CD4-positive, alpha-beta T cell treated with Interleukin-6 for 4 hours (primary cell): ENCODE measurements around the gene BST2.

Experiments
- DNase-seq: peaks from one replicate; pipeline ENCODE4 v3.0.0-alpha.2; 2020; ENCODE audit warnings: mixed read lengths

Gene BST2

GRCh38 chr19:17419154-17419620, 13.8 kb upstream of the BST2 start:
- DNase-seq = no peak

GRCh38 chr19:17418710-17419109, 13.3 kb upstream of the BST2 start:
- no peak for DNase-seq

GRCh38 chr19:17415121-17415520, 9.7 kb upstream of the BST2 start:
- DNase-seq = no peak

DNA sequence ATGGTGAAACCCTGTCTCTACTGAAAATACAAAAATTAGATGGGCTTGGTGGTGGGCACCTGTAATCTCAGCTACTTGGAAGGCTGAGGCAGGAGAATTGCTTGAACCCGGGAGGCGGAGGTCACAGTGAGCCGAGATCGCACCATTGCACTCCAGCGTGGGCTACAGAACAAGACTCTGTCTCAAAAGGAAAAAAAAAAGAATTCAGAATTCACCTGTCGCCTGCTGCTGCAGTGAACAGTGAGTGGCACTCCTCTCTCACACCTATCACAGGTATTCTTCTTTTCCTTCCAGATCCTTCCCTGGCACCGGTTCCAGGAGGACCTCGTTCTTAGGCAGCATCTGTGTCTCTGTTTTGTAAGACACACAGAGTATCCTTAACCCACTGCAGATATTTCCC, 8.7 kb upstream of the BST2 start:
- no peak for DNase-seq

GRCh38 chr19:17411801-17412200, 6.4 kb upstream of the BST2 start:
- no peak for DNase-seq

DNA sequence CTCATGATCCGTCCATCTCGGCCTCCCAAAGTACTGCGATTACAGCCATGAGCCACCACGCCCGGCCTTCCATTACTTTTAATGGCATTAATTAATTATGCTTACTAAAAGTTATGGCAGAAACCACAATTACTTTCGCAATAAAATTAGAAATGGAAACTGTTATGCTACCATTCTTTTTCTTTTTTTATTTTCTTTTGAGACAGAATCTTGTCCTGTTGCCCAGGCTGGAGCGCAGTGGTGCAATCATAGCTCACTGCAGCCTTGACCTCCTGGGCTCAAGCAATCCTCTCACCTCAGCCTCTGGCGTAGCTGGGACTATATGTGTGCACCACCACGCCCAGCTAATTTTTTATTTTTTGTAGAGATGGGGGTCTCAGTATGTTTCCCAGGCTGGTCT, 4.6 kb upstream of the BST2 start:
- no peak for DNase-seq

DNA sequence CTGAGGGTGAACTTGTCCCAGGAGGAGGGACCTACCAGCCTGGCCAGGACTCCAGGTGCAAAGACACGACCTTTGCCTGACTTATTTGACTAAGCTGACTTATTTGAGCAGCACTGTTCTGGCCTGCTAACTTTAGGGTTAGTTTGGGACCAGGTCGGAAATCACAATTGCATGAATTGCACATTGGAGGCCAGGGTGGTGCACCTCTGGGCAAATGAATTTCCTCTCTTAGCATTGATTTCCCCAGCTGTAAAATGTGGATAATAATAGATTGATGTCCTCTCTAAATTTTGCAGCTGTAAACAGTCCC, 1.4 kb upstream of the BST2 start:
- DNase-seq = no peak

- peak; percentile 14 for DNase-seq
Observed at GRCh38 chr19:17406046-17406886, 836 bp upstream of the BST2 start.

GRCh38 chr19:17404621-17405249, 695 bp downstream of the BST2 start:
- DNase-seq = no peak

- DNase-seq = peak; percentile 19
Observed at GRCh38 chr19:17404015-17404414, 1.4 kb downstream of the BST2 start.

DNA sequence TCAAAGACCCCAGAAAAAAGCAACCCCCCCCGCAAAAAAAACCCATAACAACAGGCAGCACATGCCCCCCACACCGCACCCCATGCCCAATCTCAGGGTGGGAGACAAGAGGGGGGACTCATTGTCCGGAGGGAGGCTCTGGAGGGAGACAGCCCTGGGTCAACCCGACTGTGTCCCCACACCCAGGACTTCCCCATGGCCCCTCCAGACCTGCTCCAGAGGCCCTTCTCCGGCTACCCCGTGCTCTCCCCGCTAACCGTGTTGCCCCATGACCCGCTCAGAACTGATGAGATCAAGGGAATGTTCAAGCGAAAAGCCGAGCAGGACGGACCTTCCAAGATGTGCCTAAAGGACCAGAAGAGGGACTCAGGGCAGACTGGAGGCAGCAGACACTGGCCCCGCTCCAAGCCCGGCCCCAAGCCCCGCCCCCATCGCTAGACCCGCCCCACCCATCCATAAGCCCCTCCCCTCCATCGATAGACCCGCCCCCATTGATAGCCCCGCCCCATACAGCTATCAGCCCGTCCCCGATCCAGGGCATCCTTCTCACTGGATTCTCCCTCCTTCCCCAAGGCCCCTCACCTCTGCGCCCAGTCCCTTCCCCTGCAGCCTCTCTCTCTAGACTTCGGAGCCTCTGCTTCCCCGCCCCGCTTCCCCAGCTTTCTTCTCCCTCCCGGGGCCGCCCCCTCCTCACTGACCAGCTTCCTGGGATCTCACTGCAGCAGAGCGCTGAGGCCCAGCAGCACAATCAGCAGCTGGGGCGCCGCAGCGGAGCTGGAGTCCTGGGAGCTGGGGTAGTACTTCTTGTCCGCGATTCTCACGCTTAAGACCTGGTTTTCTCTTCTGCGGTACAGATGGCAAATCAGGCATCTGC, 2.2 kb downstream of the BST2 start:
- peak; percentile 36 for DNase-seq

GRCh38 chr19:17401628-17402027, 3.8 kb downstream of the BST2 start:
- DNase-seq = no peak

DNA sequence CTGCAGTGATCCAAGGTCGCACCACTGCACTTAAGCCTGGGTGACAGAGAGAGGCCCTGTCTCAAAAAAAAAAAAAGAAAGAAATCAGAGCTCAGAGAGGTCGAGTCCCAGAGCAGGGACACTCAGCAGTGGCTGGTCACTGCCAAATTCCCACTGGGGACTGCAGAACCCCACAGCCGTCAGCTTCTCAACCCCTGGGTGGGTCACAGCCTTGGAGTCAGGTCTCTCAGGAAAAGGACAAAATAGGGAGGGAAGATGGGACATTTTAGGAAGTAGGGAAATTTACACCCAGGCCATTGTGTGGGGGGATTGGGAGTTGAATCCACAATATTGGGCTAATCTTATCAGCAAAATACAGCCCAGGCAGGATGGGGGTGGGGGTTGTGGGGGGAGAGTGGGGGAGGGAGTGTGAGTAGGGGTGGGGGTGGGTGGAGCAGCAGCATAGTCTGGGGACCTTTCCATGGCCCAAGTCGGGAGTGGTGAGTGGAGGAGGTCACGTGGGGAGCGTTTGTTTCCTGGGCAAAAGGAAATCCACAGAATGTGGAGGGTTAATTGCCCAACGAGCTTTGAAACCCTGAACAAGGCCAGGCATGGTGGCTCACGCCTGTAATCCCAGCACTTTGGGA, 6.4 kb downstream of the BST2 start:
- no peak for DNase-seq

GRCh38 chr19:17394891-17395415, 10.5 kb downstream of the BST2 start:
- peak; percentile 86 for DNase-seq

DNA sequence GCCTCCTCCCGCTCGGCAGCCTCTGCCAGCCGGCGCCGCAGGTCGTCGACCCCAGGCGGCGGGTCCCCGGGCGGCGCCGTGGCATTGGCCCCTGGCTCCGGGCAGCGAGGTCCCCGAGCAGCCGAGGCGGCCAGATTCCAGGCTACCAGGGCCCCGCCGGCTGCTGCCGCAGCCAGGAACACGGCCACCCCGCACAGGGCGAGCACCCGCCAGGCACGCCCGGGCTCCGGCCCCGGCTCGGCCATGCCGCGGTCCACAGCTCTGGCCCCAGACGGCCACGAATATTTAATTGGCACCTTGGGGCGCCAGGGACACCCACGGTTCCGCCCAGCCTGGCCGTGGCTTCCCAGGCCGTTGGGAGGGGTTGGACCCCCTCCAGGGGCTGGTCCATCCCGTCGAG, 11.5 kb downstream of the BST2 start, which contains the start of gene CCDC194:
Gene CCDC194, minus strand, starts transcription at position 283 of the 400 bp plus-strand sequence. Its CDS starts 38 bp downstream, at position 245.
- DNase-seq = no peak

DNA sequence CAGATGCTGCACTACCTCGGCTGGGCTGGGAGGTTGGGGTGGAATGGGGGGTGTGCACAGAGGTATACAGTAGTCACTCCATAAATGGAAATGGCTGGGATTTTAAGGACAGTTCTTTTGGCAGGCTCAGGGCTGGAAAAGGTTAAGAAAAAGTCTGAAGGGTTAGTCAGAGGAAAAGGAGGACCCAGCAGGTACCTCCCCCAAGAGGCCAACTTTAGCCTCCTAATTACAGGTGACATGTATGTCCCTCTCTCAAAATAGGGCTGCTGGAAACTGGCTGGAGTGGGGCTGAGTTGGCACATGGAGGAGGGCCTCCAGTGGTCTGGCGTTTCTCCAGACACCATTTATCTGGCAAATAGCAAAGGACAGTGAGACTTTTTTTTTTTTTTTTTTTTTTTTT, 12.4 kb downstream of the BST2 start:
- DNase-seq = no peak

GRCh38 chr19:17391371-17392151, 13.9 kb downstream of the BST2 start:
- DNase-seq = peak; percentile 5

DNA sequence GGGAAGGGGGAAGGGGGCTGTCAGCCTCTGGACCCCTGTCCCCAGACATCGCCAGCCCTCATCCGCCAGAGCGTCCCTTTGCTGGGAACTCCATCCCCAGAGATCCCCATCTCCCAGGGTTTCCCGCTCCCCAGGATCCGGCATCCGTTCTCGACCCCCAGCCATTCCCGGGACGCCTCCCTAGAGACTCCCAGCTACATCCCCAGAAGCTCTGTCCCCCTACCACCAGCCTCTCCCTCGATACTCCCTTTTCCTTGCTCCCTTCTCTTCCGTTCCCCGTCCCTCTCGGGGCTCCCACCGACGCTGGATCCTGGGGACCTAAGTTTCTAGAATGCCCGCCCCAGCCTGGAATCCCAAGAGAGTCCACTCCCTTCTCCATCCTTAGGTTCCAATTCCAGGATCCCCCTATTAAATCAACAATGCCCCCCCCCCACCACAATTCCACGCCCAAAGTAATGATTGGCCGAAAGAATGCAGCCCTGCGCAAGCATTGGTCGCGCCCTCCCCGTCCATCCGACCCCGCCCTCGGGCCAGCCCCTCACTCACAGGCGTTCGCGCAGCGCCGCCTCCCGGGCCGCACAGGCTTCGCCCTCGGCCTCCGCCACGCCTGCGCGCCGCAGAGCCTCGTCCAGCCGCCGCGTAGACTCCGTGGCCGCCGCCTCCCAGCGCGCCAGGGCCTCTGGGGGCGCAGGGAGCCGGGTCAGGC, 14.6 kb downstream of the BST2 start:
- peak; percentile 95 for DNase-seq

- peak; percentile 30 for DNase-seq
Observed at GRCh38 chr19:17389957-17390664, 15.3 kb downstream of the BST2 start.

GRCh38 chr19:17389288-17389687, 16.1 kb downstream of the BST2 start:
- no peak for DNase-seq
